SK-N-SH treated with all-trans-retinoic acid at 6 μM for 48 hours (cell line): ENCODE measurements around the gene VWA5B2.

Experiments
- ATAC-seq: fragments of 200-7000 bp; cut with Tn5 transposase; 3 replicates; pipeline ENCODE4 v1.9.1; 2020; ENCODE audit warnings: mild to moderate bottlenecking, moderate library complexity
- ARNTL ChIP-seq: fragments of 450-650 bp; formaldehyde crosslinking; IDR thresholded peaks from 2 replicates; pipeline ENCODE4 v1.5.0; 2020; ENCODE audit warnings: low read depth, mild to moderate bottlenecking, moderate library complexity, borderline replicate concordance
- BACH2 ChIP-seq: fragments of 250-450 bp; sonication (Bioruptor Pico); IDR thresholded peaks from 2 replicates; pipeline ENCODE4 v1.9.0; 2021; ENCODE audit warnings: mild to moderate bottlenecking, borderline replicate concordance
- CREB5 ChIP-seq: fragments of 250-450 bp; sonication (Bioruptor Pico); IDR thresholded peaks from 2 replicates; pipeline ENCODE4 v1.5.1; 2020; ENCODE audit warnings: low read depth, mild to moderate bottlenecking, moderate library complexity
- CSDC2 ChIP-seq: fragments of 250-450 bp; sonication (Bioruptor Pico); IDR thresholded peaks from 2 replicates; pipeline ENCODE4 v1.5.0; 2020; ENCODE audit warnings: mild to moderate bottlenecking, moderate library complexity
- CSRNP3 ChIP-seq: fragments of 250-450 bp; sonication (Bioruptor Pico); IDR thresholded peaks from 2 replicates; pipeline ENCODE4 v1.5.1; 2021; ENCODE audit warnings: mild to moderate bottlenecking, moderate library complexity
- ESRRG ChIP-seq: fragments of 250-450 bp; sonication (Bioruptor Pico); IDR thresholded peaks from 2 replicates; pipeline ENCODE4 v1.6.1; 2021; ENCODE audit warnings: mild to moderate bottlenecking
- GLIS3 ChIP-seq: fragments of 250-450 bp; sonication (Bioruptor Pico); IDR thresholded peaks from 2 replicates; pipeline ENCODE4 v1.5.0; 2020; ENCODE audit warnings: mild to moderate bottlenecking, moderate library complexity
- ISL1 ChIP-seq: fragments of 250-450 bp; sonication (Bioruptor Pico); IDR thresholded peaks from 2 replicates; pipeline ENCODE4 v2.1.2; 2022; ENCODE audit warnings: mild to moderate bottlenecking, moderate library complexity
- OSR1 ChIP-seq: fragments of 250-450 bp; sonication (Bioruptor Pico); IDR thresholded peaks from 2 replicates; pipeline ENCODE4 v1.8.0; 2022; ENCODE audit warnings: moderate library complexity, mild to moderate bottlenecking, inconsistent platforms
- POU6F1 ChIP-seq: fragments of 250-450 bp; sonication (Bioruptor Pico); IDR thresholded peaks from 2 replicates; pipeline ENCODE4 v1.8.0; 2021; ENCODE audit warnings: low read depth, mild to moderate bottlenecking, moderate library complexity, borderline replicate concordance
- PPARA ChIP-seq: fragments of 250-450 bp; sonication (Bioruptor Pico); IDR thresholded peaks from 2 replicates; pipeline ENCODE4 v1.5.0; 2020; ENCODE audit warnings: mild to moderate bottlenecking, borderline replicate concordance
- RARB ChIP-seq: fragments of 250-450 bp; sonication (Bioruptor Pico); IDR thresholded peaks from 2 replicates; pipeline ENCODE4 v1.8.0; 2021; ENCODE audit warnings: mild to moderate bottlenecking, moderate library complexity
- SNAI2 ChIP-seq: fragments of 250-450 bp; sonication (Bioruptor Pico); IDR thresholded peaks from 2 replicates; pipeline ENCODE4 v1.5.0; 2020; ENCODE audit warnings: mild to moderate bottlenecking, moderate library complexity
- TCF4 ChIP-seq: fragments of 250-450 bp; sonication (Bioruptor Pico); IDR thresholded peaks from 2 replicates; pipeline ENCODE4 v1.8.0; 2021; ENCODE audit warnings: mild to moderate bottlenecking, moderate library complexity, borderline replicate concordance
- TOX ChIP-seq: fragments of 250-450 bp; sonication (Bioruptor Pico); IDR thresholded peaks from 2 replicates; pipeline ENCODE4 v1.8.0; 2021; ENCODE audit warnings: mild to moderate bottlenecking, moderate library complexity, borderline replicate concordance
- ZC3H10 ChIP-seq: fragments of 250-450 bp; sonication (Bioruptor Pico); IDR thresholded peaks from 2 replicates; pipeline ENCODE4 v1.5.1; 2021; ENCODE audit warnings: mild to moderate bottlenecking, moderate library complexity
- ZFP3 ChIP-seq: fragments of 250-450 bp; sonication (Bioruptor Pico); IDR thresholded peaks from 2 replicates; pipeline ENCODE4 v1.5.0; 2020; ENCODE audit warnings: mild to moderate bottlenecking, moderate library complexity
- ZFP30 ChIP-seq: fragments of 450-650 bp; formaldehyde crosslinking; IDR thresholded peaks from 2 replicates; pipeline ENCODE4 v1.5.0; 2022; ENCODE audit warnings: mild to moderate bottlenecking, moderate library complexity
- ZNF565 ChIP-seq: fragments of 450-650 bp; formaldehyde crosslinking; conservative IDR thresholded peaks from 2 replicates; pipeline ENCODE4 v1.5.0; 2020; ENCODE audit warnings: low read depth, mild to moderate bottlenecking, moderate library complexity
- ZNF70 ChIP-seq: fragments of 450-650 bp; formaldehyde crosslinking; IDR thresholded peaks from 2 replicates; pipeline ENCODE4 v1.5.0; 2020; ENCODE audit warnings: mild to moderate bottlenecking, moderate library complexity
- ZNF8 ChIP-seq: fragments of 450-650 bp; formaldehyde crosslinking; IDR thresholded peaks from 2 replicates; pipeline ENCODE4 v1.5.0; 2020; ENCODE audit warnings: mild to moderate bottlenecking, moderate library complexity
- TF ChIP-seq, protein P1 (sequence below): fragments of 250-450 bp; sonication (Bioruptor Pico); IDR thresholded peaks from 2 replicates; pipeline ENCODE4 v1.8.0; 2020; ENCODE audit warnings: mild to moderate bottlenecking, moderate library complexity, borderline replicate concordance
- TF ChIP-seq, protein P2 (sequence below): fragments of 250-450 bp; sonication (Bioruptor Pico); IDR thresholded peaks from 2 replicates; pipeline ENCODE4 v1.5.0; 2020; ENCODE audit warnings: mild to moderate bottlenecking, moderate library complexity

Gene VWA5B2

DNA sequence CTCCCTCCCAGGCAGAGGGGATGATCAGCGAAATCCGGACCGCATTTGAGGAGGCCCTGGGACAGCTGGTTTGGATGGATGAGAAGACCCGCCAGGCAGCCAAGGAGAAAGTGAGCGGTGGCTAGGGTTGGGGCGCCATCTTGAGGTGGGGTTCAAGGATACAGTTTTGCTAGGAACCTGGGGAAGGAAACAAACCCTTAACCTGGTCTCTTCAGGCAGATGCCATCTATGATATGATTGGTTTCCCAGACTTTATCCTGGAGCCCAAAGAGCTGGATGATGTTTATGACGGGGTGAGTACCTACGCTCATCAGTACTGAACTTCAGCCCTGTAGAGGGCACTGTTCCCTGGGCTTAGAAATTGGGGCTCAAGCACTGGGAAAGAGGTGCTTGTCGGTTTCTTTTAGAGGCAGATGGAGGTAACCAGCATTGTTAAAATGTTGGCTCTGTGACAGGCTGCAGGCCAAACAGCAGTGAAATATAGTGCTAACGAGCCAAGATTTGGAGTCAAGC, 60.1 kb downstream of the VWA5B2 start:
- ATAC-seq, result peak; percentile 75
- TF ChIP-seq ESRRG (no peak), CREB5 (CRISPR knock-in tag) (no peak), CSRNP3 (CRISPR knock-in tag) (no peak), ZFP30 (CRISPR knock-in tag) (no peak), ZNF8 (CRISPR knock-in tag) (no peak), OSR1 (no peak), POU6F1 (no peak), PPARA (CRISPR knock-in tag) (no peak), BACH2 (CRISPR knock-in tag) (no peak), TCF4 (CRISPR knock-in tag) (no peak), ZFP3 (CRISPR knock-in tag) (no peak), ARNTL (CRISPR knock-in tag) (no peak), GLIS3 (CRISPR knock-in tag) (no peak), ISL1 (CRISPR knock-in tag) (no peak), RARB (no peak), ZNF565 (CRISPR knock-in tag) (no peak), ZC3H10 (CRISPR knock-in tag) (no peak), TOX (CRISPR knock-in tag) (no peak)
- TF ChIP-seq, protein P1, sequence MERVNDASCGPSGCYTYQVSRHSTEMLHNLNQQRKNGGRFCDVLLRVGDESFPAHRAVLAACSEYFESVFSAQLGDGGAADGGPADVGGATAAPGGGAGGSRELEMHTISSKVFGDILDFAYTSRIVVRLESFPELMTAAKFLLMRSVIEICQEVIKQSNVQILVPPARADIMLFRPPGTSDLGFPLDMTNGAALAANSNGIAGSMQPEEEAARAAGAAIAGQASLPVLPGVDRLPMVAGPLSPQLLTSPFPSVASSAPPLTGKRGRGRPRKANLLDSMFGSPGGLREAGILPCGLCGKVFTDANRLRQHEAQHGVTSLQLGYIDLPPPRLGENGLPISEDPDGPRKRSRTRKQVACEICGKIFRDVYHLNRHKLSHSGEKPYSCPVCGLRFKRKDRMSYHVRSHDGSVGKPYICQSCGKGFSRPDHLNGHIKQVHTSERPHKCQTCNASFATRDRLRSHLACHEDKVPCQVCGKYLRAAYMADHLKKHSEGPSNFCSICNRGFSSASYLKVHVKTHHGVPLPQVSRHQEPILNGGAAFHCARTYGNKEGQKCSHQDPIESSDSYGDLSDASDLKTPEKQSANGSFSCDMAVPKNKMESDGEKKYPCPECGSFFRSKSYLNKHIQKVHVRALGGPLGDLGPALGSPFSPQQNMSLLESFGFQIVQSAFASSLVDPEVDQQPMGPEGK, result no peak
- TF ChIP-seq, protein P2, sequence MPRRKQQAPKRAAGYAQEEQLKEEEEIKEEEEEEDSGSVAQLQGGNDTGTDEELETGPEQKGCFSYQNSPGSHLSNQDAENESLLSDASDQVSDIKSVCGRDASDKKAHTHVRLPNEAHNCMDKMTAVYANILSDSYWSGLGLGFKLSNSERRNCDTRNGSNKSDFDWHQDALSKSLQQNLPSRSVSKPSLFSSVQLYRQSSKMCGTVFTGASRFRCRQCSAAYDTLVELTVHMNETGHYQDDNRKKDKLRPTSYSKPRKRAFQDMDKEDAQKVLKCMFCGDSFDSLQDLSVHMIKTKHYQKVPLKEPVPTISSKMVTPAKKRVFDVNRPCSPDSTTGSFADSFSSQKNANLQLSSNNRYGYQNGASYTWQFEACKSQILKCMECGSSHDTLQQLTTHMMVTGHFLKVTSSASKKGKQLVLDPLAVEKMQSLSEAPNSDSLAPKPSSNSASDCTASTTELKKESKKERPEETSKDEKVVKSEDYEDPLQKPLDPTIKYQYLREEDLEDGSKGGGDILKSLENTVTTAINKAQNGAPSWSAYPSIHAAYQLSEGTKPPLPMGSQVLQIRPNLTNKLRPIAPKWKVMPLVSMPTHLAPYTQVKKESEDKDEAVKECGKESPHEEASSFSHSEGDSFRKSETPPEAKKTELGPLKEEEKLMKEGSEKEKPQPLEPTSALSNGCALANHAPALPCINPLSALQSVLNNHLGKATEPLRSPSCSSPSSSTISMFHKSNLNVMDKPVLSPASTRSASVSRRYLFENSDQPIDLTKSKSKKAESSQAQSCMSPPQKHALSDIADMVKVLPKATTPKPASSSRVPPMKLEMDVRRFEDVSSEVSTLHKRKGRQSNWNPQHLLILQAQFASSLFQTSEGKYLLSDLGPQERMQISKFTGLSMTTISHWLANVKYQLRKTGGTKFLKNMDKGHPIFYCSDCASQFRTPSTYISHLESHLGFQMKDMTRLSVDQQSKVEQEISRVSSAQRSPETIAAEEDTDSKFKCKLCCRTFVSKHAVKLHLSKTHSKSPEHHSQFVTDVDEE (CRISPR knock-in tag), result no peak

DNA sequence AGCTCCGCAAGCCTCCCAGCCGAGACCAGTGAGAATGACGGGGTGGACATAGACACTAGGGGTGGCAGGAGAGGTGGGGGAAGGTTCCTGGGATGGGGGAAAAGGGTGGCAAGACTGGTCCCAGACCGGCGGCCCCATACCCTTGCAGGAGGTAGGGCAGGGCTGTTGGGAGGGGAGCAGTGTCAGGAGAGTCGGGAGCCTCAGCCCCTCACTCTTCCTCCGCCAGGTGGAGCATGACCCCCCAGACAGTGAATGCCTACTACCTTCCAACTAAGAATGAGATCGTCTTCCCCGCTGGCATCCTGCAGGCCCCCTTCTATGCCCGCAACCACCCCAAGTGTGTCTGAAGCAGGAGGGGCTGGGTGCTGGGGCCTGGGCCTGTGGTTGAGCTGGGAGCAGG, 60.9 kb downstream of the VWA5B2 start:
- TF ChIP-seq CREB5 (CRISPR knock-in tag) (no peak), ESRRG (no peak), ZFP30 (CRISPR knock-in tag) (no peak), ZNF70 (CRISPR knock-in tag) (no peak), SNAI2 (CRISPR knock-in tag) (no peak), PPARA (CRISPR knock-in tag) (no peak), GLIS3 (CRISPR knock-in tag) (no peak), ISL1 (CRISPR knock-in tag) (no peak), ARNTL (CRISPR knock-in tag) (no peak), CSDC2 (CRISPR knock-in tag) (no peak), BACH2 (CRISPR knock-in tag) (no peak), ZC3H10 (CRISPR knock-in tag) (no peak), TCF4 (CRISPR knock-in tag) (no peak), OSR1 (no peak), RARB (no peak)
- TF ChIP-seq, protein P1, result no peak
- no peak for ATAC-seq
